GM18858 (cell line): ENCODE data around the gene MEF2B.
"Not testable (repeated sequence)": the region's sequence is repeated elsewhere in the genome, so short reads cannot be mapped to it uniquely, and the experiment has no call there.

Source experiments
- ATAC-seq: cut with Tn5 transposase; IDR thresholded peaks from one replicate; pipeline ENCODE4 v1.9.1; 2021; ENCODE audit not compliant: unreplicated experiment

MEF2B gene

GRCh38 chr19:19102566-19102965 lies 67.5 kb downstream of the MEF2B start:
- not testable (repeated sequence) for ATAC-seq

- no peak for ATAC-seq
Observed at GRCh38 chr19:19101540-19101939, 68.5 kb downstream of the MEF2B start.

- no peak for ATAC-seq
Observed at GRCh38 chr19:19098703-19099632, 71.1 kb downstream of the MEF2B start.

GRCh38 chr19:19098084-19098702 lies 71.9 kb downstream of the MEF2B start:
- no peak for ATAC-seq

GRCh38 chr19:19096641-19097627 lies 73.1 kb downstream of the MEF2B start:
- ATAC-seq, result no peak

GRCh38 chr19:19095691-19096090 lies 74.4 kb downstream of the MEF2B start:
- no peak for ATAC-seq
